HG02885 (cell line): Measurements from ENCODE around the gene DUSP28.

Experiments
- ATAC-seq: cut with Tn5 transposase; IDR thresholded peaks from one replicate; pipeline ENCODE4 v1.9.1; 2021; ENCODE audit warnings: mild to moderate bottlenecking; ENCODE audit not compliant: unreplicated experiment, poor library complexity

Gene DUSP28

DNA sequence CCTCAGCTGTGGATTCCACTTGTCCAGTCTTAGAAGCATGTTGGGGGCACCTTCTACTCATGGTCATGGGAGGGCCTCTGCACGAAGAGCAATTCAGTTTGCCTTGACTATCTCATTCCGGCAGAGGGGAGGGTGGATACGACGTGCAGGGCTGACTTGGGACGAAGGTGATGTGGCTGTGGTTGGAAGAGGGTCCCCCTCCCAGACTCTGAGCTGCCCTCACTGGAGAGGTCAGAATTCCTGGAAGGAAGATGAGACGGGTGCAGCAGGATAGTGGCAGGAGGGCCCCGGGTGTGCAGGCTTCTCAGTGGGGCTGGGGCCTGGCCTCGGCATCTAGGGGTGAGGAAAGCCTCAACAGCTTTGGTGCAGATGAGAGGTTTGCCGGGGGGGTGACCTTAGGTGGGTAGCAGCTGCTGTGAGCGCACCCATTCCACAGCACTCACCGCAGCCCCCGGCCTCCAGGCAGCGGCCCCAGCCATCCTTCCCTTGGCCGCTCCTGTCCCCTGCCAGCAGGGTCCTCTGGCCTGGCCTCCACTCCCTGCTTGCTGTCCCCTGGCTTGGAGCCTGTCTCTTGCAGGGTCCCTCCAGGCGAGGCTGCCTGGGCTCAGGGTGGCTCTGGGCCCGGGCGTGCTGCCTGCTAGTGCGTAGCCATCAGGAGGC lies 11.3 kb downstream of the DUSP28 start:
- ATAC-seq = no peak

DNA sequence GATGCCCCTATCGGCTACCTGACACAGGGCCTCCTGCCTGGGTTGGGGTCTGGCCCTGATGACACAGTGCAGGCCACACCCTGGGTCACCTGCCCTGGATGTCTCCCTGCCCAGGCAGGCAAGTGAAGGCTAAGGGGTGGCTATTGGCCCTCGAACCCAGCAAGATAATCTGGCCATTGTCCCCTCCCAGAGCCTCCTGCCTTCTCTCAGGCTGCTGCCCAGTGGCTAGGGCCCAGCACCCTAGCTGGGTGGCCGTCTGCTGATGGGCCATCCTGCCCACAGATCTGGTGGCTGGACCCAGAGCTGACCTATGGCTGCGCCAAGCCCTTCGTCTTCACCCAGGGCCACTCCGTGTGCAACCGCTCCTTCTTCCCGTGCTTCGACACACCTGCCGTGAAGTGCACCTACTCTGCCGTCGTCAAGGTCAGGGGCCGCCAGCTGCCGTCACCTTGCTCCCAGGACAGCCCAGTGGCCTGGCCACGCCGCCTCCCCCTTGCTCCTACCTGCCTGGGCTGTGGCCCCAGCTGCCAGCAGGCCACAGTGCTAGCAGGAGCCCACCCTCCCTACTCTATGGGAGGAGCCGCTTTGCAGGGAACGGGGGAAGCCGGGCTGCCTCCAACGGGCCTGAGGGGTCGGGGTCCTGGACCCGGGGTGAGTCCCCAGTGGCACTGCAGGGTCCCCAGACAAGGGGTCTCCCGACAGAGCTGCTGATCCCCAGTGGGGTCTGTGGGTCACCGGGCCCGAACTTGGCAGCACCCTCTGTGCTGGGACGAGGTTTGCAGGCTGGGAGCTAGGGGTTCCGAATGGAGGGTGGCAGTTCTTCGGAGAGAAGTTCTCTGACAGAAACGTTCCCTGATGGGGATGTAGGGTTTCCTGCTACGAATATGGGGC lies 12.2 kb downstream of the DUSP28 start:
- ATAC-seq = no peak

DNA sequence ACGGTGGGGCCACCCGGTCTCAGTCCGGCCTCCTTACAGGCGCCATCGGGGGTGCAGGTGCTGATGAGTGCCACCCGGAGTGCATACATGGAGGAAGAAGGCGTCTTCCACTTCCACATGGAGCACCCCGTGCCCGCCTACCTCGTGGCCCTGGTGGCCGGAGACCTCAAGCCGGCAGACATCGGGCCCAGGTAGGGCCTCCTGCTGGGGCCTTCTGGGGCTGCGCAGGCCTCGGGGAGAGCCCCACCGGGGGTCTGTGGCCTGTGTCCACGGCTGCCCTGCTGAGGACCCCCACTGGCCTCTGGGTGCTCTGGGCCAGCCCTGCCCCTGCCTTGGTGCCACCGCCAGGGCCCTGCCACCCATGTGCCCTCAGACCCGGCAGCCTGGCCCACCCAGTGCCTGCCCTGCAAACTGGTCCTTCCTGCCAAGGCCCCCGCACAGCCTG lies 12.9 kb downstream of the DUSP28 start:
- no peak for ATAC-seq

- ATAC-seq = no peak
Measured at GRCh38 chr2:240573516-240574385, 13.6 kb downstream of the DUSP28 start.

DNA sequence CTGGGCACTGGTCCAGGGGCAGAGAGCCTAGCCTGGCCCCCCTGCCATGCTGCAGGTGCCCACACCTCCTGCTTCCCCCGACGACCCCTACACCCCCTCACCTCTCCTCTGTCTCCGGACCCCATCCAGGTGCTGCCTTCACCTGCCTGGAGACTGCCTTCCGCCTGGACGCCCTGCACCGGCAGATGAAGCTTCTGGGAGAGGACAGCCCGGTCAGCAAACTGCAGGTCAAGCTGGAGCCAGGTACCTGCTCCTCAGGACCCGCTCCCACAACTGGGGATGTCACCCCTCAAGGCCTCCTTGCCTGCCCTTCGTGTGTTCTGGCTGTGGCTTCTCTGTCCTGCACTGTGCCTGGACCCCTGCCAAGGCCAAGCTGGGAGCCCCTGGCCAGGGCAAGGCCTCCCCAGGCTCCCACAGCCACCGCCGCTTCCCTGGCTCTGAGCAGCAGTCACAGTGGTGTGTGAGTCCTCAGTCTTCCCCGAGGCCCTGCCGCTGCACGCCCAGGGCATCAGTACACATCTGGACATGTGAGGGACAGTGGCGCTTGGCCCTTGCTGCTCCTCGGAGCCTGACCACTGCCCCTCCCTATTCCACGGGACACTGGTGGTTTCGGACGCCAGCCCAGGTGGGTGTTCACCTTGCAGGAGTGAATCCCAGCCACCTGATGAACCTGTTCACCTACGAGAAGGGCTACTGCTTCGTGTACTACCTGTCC lies 14.4 kb downstream of the DUSP28 start:
- ATAC-seq = no peak

DNA sequence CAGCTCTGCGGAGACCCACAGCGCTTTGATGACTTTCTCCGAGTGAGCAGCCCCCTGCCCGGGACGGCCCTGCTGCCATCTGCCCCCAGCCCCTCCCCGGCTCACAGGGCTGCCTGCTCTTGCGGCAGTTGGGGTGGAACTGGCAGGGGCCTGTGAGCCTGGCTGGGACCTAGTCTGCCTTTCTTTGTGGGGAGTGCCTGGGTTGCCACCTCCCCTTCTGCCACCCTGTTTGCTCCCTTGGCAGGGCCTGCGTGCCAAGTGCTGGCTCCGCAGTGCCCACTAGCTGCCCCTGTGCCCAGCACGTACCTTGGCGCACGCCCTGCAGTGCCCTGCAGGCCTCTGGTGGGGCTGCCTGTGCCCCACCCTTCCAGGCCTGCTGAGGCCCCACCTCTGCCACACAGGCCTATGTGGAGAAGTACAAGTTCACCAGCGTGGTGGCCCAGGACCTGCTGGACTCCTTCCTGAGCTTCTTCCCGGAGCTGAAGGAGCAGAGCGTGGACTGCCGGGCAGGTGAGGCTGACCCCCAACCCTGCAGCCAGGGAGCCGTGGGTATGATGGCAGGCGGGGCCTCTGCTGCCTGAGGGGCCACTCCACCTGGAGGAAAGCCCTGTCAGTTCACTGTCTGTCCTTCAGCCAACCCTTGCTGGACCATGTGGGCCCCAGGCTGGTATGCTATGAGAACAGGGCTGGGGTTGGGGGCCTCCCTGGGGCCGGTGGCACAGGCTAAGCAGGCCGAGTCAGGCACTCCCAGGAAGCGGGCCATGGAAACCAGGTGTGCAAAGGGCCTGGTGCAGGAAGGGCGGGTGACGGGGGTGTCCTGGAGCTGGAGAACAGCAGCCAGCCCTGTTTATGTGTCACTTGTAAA lies 15.2 kb downstream of the DUSP28 start:
- ATAC-seq = no peak

DNA sequence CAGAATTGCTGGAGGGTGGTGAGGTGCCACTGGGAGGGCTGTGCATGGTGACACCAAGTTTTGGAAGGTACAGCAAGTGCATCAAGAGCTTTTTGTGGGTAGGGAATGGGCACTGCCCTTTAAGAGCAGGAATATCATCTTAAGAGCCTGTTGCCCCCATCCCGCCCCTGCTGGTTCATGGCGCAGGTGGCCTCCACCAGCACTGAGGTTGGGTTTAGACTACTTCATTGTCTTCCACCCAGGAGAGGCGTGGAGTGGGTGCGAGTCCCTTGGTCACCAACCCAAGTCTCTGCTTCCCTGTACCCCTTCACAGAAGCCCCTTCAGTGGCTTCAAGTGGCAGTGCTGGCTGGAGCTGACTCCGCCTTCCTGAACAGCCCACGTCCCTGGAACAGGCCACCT lies 15.9 kb downstream of the DUSP28 start:
- ATAC-seq = no peak

GRCh38 chr2:240576436-240577205 lies 16.5 kb downstream of the DUSP28 start:
- ATAC-seq = no peak

- no peak for ATAC-seq
Measured at GRCh38 chr2:240577281-240578109, 17.3 kb downstream of the DUSP28 start.

- no peak for ATAC-seq
Measured at GRCh38 chr2:240578110-240578450, 17.9 kb downstream of the DUSP28 start.

- ATAC-seq = no peak
Measured at GRCh38 chr2:240578488-240578887, 18.3 kb downstream of the DUSP28 start.

DNA sequence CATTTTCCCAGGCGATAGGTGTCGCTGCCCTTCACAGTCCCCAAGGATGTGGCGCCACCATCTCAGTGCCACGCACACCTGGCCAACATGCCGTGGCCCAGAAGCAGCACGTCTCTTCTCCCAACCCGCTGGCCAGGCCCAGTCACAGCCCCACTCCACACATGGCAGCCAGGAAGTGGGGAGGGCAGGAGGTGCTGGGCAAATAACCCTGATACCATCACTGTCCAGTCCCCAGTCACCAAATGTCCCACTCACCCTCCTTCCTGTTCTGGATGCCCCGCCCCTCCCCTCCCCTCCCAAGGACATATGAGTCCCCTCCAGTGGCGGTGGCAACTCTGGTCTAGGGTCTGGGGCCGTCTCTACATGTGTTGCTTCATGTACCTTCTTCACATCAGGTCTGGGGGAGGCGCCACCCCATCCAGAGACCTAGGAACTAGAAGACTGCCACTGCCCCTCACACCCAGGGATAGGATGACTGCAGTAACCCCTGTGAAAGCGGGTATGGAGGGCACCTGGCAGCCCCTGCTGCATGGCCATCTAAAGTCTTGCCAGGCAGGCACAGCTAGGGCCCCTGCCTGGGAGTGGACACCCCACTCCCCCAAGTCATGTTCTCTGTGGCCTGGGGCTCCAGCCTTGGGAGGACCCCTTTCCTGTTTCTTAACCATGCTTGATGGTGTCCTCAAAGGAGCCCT lies 19.1 kb downstream of the DUSP28 start:
- no peak for ATAC-seq

GRCh38 chr2:240579771-240580614 lies 19.8 kb downstream of the DUSP28 start:
- ATAC-seq = peak; percentile 49

DNA sequence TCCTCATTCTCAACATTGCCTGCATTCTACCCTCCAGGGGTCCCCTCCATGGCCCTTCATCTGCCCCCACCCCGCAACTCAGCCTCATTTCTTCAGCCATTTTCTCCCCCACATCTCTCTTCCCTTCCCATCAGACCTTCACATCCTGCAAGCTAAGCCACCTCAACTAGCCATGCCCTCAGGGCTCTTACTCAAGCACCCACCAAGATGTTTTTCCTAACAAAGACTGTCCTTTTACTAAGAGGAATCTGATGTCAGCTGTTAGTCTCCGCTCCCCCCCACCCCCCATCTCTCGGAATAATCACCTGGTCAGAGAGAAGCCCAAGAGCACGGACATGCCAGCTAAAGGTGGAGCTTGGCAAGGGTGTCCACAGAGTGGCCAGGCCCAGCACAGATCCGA lies 21.7 kb downstream of the DUSP28 start:
- ATAC-seq = no peak

GRCh38 chr2:240582781-240583180 lies 22.6 kb downstream of the DUSP28 start:
- ATAC-seq = no peak

GRCh38 chr2:240583774-240584173 lies 23.6 kb downstream of the DUSP28 start:
- no peak for ATAC-seq
